Osteocyte (in vitro differentiated cells): ENCODE results near the gene GABRP. TPM values are rescaled to one million over a fixed set of nuclear protein-coding genes. Genes with fewer than 3 reads are reported as not detected.

Source experiments
- DNase-seq: peaks from one replicate; pipeline ENCODE4 v3.0.0; 2021; ENCODE audit warnings: mixed read lengths; ENCODE audit not compliant: unreplicated experiment; ENCODE audit errors: extremely low spot score
- H3K27ac Mint-ChIP-seq: one replicate; pipeline ENCODE4 v1.8.0; 2021; ENCODE audit warnings: mild to moderate bottlenecking, mixed read lengths; ENCODE audit not compliant: unreplicated experiment
- H3K27me3 Mint-ChIP-seq: one replicate; pipeline ENCODE4 v1.8.0; 2021; ENCODE audit warnings: mixed read lengths; ENCODE audit not compliant: unreplicated experiment
- H3K36me3 Mint-ChIP-seq: one replicate; pipeline ENCODE4 v1.8.0; 2021; ENCODE audit warnings: mixed read lengths; ENCODE audit not compliant: unreplicated experiment
- H3K4me1 Mint-ChIP-seq: one replicate; pipeline ENCODE4 v1.8.0; 2021; ENCODE audit warnings: mixed read lengths; ENCODE audit not compliant: unreplicated experiment
- H3K4me3 Mint-ChIP-seq: one replicate; pipeline ENCODE4 v1.8.0; 2021; ENCODE audit warnings: mild to moderate bottlenecking, moderate library complexity, mixed read lengths; ENCODE audit not compliant: unreplicated experiment
- H3K9me3 Mint-ChIP-seq: one replicate; pipeline ENCODE4 v1.8.0; 2021; ENCODE audit warnings: mixed read lengths; ENCODE audit not compliant: unreplicated experiment
- CTCF ChIP-seq: fragments of 200-600 bp; sonication (generic); IDR thresholded peaks from 2 replicates; pipeline ENCODE4 v1.5.0; 2021; ENCODE audit warnings: antibody characterized with exemption, mild to moderate bottlenecking, moderate library complexity
- total RNA-seq: library from RNA; stranded (reverse); gene quantifications from 2 replicates; pipeline ENCODE4 v1.2.1, GENCODE V29; 2021

The GABRP gene
- total RNA-seq, 1 donor from 2014 or later = not detected

- Mint-ChIP-seq H3K36me3 (no peaks in the 10 kb centered on the region), H3K4me1 (no peaks in the 10 kb centered on the region), H3K9me3 (no peaks in the 10 kb centered on the region), H3K27ac (no peak overlapping the region), H3K4me3 (no peak overlapping the region), H3K27me3 (peaks cover 20% of the 10 kb centered on the region)
- TF ChIP-seq CTCF = no peak
- DNase-seq = no peak
Measured at GRCh38 chr5:170813231-170813630, 29.7 kb downstream of the GABRP start.

- no peaks in the 10 kb centered on the region for H3K4me1 Mint-ChIP-seq
Measured at GRCh38 chr5:170817195-170817594, 33.7 kb downstream of the GABRP start.

GRCh38 chr5:170818232-170818631 lies 34.7 kb downstream of the GABRP start:
- Mint-ChIP-seq H3K4me3 (no peak overlapping the region), H3K36me3 (no peaks in the 10 kb centered on the region), H3K27me3 (peaks cover 15% of the 10 kb centered on the region), H3K9me3 (no peaks in the 10 kb centered on the region), H3K4me1 (no peaks in the 10 kb centered on the region), H3K27ac (no peak overlapping the region)
- no peak for TF ChIP-seq CTCF
- no peak for DNase-seq

More at GRCh38 chr5:170817195-170817594, 33.7 kb downstream of the GABRP start:
- no peaks in the 10 kb centered on the region for H3K9me3 Mint-ChIP-seq
- H3K27me3 Mint-ChIP-seq = peaks cover 19% of the 10 kb centered on the region
- H3K27ac Mint-ChIP-seq = no peak overlapping the region
- DNase-seq = no peak
- H3K4me3 Mint-ChIP-seq = no peak overlapping the region
- TF ChIP-seq CTCF = no peak
- H3K36me3 Mint-ChIP-seq = no peaks in the 10 kb centered on the region

GRCh38 chr5:170819824-170820223 lies 36.3 kb downstream of the GABRP start:
- H3K27ac Mint-ChIP-seq = no peak overlapping the region
- H3K4me3 Mint-ChIP-seq = no peak overlapping the region
- H3K27me3 Mint-ChIP-seq = peaks cover 14% of the 10 kb centered on the region
- H3K4me1 Mint-ChIP-seq = no peaks in the 10 kb centered on the region
- no peaks in the 10 kb centered on the region for H3K9me3 Mint-ChIP-seq
- no peak for TF ChIP-seq CTCF
- DNase-seq = no peak
- H3K36me3 Mint-ChIP-seq = no peaks in the 10 kb centered on the region

GRCh38 chr5:170821257-170821800 lies 37.8 kb downstream of the GABRP start:
- Mint-ChIP-seq H3K27me3 (peaks cover 14% of the 10 kb centered on the region), H3K27ac (no peak overlapping the region), H3K4me3 (no peak overlapping the region), H3K36me3 (no peaks in the 10 kb centered on the region), H3K4me1 (no peaks in the 10 kb centered on the region), H3K9me3 (peaks cover 7% of the 10 kb centered on the region)
- TF ChIP-seq CTCF = no peak
- DNase-seq = no peak
